ENCODE data around the gene TMEM221.
"Not testable (repeated sequence)": the region's sequence is repeated elsewhere in the genome, so short reads cannot be mapped to it uniquely, and the experiment has no call there.

TMEM221 gene

GRCh38 chr19:17448131-17448967, at the start of gene TMEM221:
Gene TMEM221 (minus strand): TSS chr19:17448668. CDS start chr19:17448462, 206 bp downstream.
- no peak for DNase-seq (ENCODE audit: low read depth in 2 of 2)

DNA sequence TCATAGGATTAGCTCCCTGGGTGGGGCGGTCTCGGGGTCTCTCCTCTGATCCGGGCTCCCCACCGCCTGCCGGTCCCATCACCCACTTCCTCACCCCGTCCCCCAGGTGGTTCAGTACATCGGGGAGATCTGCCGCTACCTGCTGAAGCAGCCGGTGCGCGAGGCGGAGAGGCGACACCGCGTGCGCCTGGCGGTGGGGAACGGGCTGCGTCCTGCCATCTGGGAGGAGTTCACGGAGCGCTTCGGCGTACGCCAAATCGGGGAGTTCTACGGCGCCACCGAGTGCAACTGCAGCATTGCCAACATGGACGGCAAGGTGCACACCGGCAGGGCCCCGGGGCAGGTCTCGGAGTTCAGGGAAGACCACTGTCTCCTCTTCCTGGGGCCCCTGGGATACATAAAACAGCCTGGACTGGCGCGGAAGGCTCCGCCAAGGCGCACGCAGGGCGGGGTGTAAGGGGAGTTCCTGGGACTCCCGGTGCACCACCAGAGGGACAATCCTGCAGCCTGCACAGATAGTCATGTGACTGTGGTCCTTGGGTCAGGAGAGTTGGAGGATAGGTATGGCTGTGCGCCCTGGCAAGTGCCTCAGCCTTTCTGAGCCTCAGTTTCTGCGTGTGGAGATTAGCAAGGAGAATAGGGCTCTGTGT, 48.8 kb upstream of the TMEM221 start:
- DNase-seq (ENCODE audit: low read depth in 2 of 2), result no peak

- DNase-seq (ENCODE audit: low read depth in 2 of 2), result peak; percentile 35 to 47
These were observed 48.0 kb upstream of the TMEM221 start for GRCh38 chr19:17496337-17496997.

DNA sequence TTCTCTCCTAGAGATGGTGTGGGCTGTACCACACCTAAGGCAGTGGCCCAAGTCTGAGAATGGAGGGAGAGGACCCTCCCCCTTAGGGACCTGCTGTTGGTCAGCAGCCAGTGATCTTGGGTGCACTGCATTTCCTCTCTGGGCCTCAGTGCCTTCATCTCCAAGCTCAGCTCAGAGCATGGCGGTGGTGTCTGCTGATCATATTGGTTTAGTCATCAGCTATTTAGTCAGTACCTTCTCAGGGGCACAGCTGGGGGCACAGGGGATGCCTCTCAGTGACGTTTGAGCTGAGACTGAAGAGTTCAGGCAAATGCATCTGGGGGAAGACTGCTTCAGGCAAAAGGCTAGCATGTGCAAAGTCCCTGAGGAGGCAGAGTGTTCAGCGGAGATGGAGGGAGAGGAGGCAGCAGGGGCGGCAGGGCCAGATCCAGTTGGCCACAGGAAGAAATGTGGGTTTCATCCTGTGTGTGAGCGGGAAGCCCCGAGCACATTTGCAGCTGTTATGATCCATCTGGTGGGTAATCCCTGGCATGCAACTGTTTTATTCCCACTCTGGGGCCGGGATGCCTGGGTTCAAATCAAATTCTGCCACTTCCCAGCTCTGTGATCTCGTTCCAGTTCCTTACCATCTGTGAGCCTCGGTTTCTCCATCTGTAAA, 47.3 kb upstream of the TMEM221 start:
- no peak for DNase-seq (ENCODE audit: low read depth in 2 of 2)

DNA sequence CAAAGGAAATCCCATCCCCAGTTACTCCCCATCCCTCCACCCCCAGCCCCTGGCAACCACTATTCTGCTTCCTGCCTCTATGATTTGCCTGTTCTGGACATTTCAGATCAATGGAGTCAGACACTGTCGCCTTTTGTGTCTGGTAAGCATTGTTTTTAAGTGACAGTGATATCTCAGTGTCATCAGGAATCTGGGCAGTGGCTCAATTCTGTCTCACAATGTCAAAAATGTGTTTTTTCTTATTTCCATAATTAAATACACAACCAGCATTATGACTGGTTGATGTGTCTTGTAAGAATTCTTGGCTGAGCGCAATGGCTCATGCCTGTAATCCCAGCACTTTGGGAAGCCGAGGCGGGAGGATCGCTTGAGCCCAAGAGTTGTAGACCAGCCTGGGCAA, 42.8 kb upstream of the TMEM221 start:
- no peak for DNase-seq (ENCODE audit: low read depth in 2 of 2)

- no peak for DNase-seq (ENCODE audit: low read depth in 2 of 2)
These were observed 41.9 kb upstream of the TMEM221 start for GRCh38 chr19:17490411-17490810.

DNA sequence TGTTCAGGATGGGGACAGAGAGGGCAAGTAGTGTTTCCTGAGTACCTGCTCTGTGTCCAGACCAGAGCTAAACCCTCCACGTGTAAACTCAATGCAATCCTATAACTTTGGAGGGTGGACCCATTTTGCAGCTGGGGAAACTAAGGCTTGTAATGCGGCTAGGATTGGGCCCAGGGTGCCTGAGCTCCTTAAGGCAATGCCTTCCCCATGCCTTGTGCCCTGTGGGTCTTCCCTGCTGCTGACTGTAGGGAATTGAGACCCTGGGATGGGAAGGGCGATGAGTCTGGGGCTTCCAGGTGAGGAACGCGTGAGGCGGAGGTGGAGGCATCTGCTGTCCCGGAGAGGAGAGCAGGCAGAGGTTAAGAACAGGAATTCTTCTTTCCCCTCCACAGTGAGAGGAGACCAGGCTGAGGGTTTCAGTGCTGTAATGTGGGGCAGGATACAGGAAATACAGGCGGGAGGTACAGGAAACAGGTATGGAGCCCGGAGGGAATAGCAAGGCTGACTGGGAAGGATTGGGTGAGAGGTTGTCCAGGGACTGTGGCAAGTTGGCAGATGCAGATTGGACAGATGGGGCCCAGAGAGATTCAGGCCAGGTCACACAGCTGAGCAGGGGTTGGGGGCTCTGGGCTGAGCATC, 41.0 kb upstream of the TMEM221 start:
- no peak for DNase-seq (ENCODE audit: low read depth in 2 of 2)

- DNase-seq (ENCODE audit: low read depth in 2 of 2), result peak; percentile 54 to 65
These were observed 40.3 kb upstream of the TMEM221 start for GRCh38 chr19:17488593-17489391.

GRCh38 chr19:17487284-17488121, 39.0 kb upstream of the TMEM221 start:
- DNase-seq (ENCODE audit: low read depth in 2 of 2), result no peak

- DNase-seq (ENCODE audit: low read depth in 2 of 2), result no peak
These were observed 38.2 kb upstream of the TMEM221 start for GRCh38 chr19:17486545-17487240.

GRCh38 chr19:17484520-17485185, 36.2 kb upstream of the TMEM221 start:
- no peak for DNase-seq (ENCODE audit: low read depth in 2 of 2)

DNA sequence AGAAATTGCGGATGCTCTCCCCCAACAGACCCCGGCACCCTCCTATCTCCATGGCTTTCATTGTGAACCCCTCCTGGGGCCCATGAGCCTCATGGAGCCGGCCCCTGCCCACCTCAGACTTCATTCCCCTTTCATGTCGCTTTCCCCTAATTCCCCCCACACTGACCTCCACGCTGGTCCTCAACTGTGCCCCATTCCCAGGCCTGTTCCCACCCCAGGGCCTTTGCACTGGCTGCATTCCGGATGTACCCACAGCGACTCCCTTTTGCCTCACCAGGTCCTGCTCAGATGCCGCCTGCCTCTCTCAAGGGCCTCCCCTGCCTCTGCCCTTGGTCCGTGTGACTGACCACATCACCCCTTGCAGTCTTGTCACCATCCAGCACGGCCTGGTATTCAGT, 35.1 kb upstream of the TMEM221 start:
- DNase-seq (ENCODE audit: low read depth in 2 of 2), result no peak

DNA sequence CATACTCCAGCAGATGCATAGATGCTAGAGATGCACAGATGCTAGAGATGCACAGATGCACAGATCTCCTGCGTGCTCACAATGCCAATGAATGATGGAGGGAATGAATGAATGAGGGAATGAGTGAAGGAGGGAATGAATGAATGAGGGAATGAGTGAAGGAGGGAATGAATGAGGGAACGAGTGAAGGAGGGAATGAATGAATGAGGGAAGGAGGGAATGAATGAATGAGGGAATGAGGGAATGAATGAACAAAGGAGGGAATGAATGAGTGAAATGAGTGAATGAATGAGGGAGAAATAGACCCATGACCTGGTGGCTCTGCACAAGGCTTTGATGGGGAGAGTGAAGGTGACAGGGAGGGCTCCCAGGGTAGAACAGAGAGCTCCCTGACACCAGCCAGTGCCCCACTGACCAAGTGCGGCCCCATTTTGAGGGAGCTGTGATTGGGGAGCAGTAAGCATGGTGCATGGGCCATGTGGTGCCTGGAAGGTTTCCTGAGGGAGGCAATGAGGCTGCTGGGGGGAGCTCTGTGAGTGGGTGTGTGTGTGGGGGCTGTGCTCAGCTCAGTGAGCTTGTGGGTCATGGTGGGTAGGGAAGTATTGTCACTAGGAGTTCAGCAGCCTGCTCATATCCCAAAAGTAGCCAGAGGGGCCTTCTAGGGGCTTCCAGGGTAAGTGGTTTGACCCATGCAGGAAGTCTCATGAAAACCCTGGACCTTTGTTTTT, 34.6 kb upstream of the TMEM221 start:
- DNase-seq (ENCODE audit: low read depth in 2 of 2), result no peak

GRCh38 chr19:17481986-17482385, 33.5 kb upstream of the TMEM221 start:
- no peak for DNase-seq (ENCODE audit: low read depth in 2 of 2)

DNA sequence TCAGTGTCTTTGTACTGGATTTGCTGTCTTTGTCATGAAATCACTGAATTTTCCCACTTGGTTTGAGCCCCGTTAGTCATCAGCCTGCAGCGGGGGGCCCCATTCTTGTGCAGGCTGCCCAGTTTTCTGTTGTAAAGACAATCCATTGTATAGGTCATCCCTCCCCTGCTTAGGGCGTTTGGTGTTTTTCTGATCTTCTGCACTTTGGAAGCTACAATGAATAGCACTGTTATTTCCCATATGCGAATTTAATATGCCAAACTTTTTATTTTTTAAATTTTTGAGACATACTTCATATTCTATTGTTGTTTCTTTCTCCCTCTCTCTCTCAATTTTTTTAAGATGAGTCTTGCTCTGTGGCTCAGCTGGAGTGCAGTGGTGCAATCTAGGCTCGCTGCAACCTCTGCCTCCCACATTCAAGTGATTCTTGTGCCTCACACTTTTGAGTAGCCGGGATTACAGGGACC, 30.9 kb upstream of the TMEM221 start:
- no peak for DNase-seq (ENCODE audit: low read depth in 2 of 2)

GRCh38 chr19:17475541-17476115, 27.2 kb upstream of the TMEM221 start:
- no peak for DNase-seq (ENCODE audit: low read depth in 2 of 2)

GRCh38 chr19:17475011-17475540, 26.6 kb upstream of the TMEM221 start:
- not testable (repeated sequence) for DNase-seq (ENCODE audit: low read depth in 2 of 2)
